Pulmonary artery endothelial cell (primary cell): ENCODE measurements around the gene MAPK1IP1L. TPM values are rescaled to one million over a fixed set of nuclear protein-coding genes. Genes with fewer than 3 reads are reported as not detected.

Source experiments
- DNase-seq: peaks from one replicate; pipeline ENCODE4 v3.0.0-alpha.2; 2011; ENCODE audit warnings: low read depth, low spot score
- total RNA-seq: library from RNA; depleted of rRNA; stranded (reverse); fragments of >200 nt; gene quantifications from 2 replicates; pipeline ENCODE4 v1.2.3, GENCODE V29; 2014

The MAPK1IP1L gene
- total RNA-seq, 1 donor from 2014 or later: 22.9 TPM

DNA sequence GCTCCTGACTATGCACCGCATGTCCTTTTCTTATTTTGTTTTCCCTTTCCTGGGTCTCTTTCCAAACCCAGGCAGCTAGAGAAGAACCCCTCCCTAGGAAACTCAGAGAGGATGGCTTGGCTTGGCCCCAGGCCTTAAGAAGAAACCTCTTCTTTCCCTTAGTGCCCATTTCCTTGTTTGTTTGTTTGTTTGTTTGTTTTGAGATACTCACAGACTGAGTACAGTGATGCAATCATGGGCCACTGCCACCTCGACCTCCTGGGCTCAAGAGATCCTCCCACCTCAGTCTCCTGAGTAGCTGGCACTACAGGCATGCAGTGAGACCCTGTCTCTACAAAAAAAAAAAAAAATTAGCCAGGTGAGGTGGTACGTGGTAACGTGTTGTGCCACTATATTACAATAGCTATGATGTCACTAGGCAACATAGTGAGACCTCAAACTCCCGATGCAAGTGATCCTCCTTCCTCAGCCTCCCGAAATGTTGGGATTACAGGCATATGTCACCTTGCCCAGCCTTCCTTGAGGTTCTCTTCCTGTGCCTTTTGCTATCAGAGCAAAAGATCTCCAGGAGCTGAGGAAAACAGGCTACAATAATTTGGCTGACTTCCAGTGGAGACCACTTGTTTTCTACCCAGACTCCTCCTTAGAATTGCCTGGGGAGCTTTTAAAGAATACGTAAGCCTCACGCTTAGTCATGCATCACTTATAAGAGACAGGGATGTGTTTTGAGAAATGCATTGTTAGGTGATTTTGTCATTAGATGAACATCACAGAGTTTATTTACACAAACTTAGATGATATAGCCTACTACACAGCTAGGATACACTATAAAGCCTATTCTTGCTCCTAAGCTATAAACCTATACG is 43.1 kb downstream of the MAPK1IP1L start:
- no peak for DNase-seq

DNA sequence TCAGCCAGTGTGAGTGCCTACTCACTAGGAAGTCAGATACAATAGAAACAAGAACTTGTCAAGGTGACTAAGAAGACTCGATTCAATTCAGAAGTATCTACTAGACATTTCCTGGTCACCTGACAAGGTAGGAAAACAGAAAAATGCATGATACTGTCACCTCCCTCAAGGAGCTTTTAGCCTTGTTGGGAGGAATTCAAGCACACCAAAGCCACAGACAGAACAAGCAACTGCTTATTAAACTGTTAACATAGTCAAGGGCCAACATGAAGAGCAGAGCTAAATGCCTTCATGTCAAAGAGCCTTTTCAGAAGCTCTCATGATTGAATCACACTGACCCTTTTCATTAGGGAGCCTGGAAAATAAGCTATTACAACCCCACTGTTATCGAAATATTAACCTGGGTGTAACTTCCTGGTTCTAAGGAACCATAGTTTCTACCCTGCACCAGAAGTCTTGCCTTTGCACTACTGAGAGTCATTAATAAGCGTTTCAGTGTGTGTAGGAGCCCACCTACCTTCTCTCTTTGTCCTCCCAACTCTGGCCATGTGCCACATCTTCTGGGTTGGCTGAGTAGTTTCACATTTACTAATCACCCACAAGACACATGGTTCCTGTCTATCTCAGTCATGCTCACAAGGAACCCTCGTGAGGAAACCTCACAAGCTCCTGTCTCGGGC is 46.6 kb downstream of the MAPK1IP1L start:
- DNase-seq: no peak

DNA sequence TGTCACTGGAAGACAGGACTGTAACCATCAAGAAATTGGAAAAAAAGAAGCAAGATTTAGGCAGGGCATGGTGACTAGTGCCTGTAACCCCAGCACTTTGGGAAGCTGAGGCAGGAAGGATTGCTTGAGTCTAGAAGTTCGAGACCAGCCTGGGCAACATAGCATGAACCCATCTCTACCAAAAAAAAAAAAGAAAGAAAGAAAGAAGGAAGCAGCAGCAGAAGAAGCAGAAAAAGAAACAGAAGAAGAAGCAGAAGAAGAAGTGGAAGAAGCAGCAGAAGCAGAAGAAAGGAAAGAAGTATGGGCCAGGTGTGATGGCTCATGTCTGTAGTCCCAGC is 47.1 kb downstream of the MAPK1IP1L start:
- DNase-seq: no peak

GRCh38 chr14:55099756-55100155 is 48.3 kb downstream of the MAPK1IP1L start:
- no peak for DNase-seq

GRCh38 chr14:55101698-55102097 is 50.3 kb downstream of the MAPK1IP1L start:
- no peak for DNase-seq

DNA sequence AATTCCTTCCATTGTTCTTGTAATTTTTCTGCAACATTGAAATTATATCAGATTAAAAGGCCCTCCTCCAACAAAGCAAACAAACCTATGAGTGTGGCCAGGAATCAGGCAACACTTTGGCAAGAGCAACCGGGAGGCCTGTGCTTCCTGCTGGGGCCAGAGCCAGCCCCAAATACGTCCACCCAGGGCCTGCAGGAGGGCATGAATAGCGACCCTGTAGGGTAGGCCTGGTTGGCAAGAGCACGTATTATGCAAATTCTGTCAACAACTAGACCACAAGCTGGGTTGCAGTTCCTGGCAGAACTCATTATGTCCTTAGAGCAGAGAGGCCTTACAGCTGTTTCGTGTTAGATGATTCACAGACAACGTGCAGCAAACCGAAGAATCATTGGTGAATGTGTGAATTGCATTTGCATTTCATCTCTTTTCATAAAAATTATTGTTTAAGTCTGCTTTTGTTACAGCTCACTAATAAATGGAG is 50.7 kb downstream of the MAPK1IP1L start:
- DNase-seq: peak; percentile 99

DNA sequence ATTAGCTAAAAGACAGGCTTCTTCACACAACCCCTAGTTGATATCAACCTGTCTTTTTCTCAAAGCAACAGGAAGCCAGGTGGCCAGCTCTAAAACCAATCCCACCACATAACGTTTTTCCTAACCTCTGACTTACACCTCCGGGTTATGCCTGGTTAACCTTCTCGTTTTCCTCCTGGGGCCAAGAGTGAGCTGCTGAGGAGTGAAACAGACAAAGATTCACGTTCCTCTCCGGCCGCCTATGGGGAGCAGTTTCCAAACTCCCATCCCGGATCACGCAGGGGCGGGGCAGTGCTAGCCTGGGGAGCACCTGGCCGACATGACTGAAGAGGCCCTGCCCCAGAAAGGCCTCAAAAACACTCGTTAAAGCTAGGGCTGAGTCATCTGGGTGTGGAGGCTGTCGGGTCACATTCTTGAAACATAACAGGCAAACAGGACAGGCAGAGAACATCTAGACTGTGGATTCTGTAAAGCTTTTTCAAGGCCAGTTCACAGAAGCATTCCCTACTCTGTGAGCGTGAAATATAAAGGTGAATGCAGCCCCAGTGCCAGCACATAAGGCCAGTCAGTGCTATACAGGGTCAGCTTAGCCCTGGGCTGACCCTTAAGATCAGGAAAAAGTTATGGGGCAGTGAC is 51.7 kb downstream of the MAPK1IP1L start:
- DNase-seq: peak; percentile 52

DNA sequence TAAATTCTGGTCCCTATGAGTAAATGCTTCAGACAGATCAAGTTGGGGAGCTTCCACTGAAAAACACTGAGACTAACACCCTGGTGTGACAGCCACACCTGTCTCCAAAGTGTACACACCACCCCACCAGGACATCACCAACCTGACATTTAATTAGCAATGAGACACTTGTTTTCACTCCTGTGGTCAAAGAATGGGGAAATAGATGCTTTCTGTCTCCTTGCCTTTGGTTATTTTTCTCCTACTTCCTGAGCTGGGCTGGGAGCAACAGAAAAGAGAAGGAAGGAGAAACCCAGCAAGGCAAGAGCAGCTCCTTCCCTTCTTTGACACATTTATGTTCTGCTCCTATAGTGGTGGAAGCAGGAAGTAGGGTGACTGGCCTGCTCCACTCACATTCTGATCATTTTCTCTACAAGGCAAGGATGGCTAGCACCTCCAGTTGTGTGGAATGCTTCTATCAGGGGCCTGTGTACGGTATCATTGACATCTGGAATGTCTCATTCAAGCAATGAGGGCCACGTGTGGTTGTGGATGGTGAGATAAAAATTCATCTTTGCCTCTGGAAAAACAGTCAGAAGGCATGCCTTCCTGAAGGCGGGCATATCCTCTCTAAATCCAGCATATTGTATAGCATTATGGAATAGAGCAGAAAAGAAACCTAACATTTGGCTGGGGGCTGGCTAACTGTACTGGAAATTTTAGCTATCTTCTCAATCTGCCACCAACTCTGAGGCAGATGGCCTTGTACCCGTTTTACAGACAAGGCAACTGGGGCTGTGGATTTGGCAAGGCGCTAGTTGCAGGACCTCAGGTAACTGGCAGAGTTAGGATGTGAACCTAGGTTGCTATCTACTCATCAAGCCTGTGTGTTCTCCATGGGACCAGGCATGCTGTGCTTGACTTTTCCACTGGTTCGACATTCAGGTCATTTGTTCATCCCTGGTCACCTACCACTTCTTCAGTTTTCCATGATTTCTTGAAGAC is 52.8 kb downstream of the MAPK1IP1L start:
- no peak for DNase-seq

GRCh38 chr14:55105991-55106390 is 54.5 kb downstream of the MAPK1IP1L start:
- DNase-seq: no peak

DNA sequence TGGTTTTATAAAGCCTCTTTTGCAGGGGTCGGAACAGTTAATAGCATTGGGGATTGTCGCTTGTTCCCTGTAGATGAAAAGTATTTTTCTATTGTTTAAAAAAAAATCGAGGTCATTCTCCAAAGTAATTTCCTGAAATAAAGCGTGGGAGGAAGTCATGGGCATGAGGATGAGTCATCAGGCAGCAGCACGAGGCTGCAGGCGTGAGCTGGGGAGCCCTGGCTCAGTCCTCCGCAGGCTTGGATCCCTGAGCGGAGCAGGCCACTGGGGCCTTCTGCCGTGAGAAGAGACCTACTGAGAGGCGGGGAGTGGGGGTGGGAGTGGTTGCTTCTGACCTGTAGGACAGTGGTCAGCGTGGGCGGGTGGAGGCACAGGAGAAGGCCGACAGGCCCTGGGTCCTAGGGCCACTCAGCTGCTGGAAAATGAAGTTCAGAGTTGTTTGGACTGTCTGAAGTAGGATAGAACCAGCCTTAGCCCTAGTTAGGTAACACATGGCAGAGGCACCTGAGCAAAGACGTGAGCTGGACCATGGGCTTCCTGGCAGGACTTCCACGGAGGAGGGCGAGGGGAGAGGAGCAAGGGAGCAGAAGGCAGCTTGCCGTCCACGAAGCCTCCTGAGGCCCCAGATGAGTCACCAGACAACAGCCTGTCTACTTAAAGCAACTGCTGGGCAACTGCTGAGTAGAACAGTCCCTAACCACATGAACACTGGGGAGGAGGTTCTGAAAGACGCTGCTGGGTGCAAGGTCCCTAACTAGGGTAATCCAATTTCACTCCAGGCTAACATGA is 56.5 kb downstream of the MAPK1IP1L start:
- peak; percentile 87 for DNase-seq

DNA sequence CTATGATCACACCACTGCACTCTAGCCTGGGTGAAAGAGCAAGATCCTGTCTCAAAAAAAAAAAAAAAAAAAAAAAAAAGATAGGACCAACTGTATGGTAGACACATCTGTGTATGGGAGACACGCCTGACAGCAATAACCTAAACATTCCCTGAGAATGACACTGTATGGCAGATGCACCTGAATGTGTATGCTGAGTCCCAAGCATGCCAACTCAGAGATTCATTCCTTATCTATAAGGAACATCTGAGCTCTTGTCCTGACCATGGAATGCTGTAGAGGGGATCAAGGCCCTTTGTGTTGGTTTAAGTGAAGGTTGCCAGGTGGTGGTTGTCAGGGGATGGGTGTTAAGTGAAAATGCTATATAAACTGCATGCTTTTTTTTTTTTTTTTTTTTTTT is 58.4 kb downstream of the MAPK1IP1L start:
- no peak for DNase-seq

DNA sequence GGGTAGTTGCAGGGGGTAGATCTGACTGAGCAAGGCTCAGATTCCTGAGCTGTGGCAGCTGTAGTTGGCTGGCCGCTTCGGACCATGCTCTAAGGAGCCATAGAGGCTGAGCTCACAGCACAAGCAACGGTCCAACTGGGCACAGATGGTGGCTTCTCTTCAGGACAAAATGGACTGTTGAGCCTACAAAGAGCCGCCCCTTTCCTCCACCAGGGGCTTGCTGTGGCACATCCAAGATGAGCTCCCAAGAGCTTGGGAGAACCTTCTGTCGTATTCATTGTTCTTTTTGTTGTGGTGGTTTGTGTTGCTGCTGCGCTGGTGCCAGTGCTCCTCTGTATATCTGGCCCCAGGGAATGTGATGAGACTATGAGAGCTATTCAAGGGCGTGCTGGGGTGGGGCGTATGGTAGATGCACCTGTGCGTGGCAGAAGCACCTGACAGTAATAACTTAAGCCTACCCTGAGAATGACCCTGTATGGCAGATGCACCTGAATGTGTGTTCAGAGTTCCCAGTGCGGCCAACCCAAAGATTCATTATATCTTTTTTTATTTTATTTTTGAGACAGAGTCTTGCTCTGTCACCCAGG is 59.8 kb downstream of the MAPK1IP1L start:
- no peak for DNase-seq

GRCh38 chr14:55114720-55115119 is 63.3 kb downstream of the MAPK1IP1L start:
- DNase-seq: no peak

- no peak for DNase-seq
Measured at GRCh38 chr14:55115460-55115859, 64.0 kb downstream of the MAPK1IP1L start.

DNA sequence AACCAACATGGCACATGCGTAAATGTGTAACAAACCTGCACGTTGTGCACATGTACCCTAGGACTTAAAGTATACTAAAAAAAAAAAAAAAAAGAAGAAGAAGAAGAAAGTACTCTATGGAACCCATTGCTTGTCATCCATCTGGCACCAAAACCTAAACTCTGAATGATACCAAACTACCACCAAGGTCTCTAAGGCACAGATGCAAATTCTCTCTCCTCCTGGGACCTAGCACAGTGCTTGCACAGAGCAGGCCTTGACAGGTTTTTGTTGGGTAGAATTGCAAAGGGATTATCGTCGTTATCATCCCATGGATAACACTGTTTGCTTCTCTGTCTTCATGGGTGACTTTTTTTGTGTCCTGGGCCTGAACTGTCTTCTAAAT is 64.4 kb downstream of the MAPK1IP1L start:
- no peak for DNase-seq

- no peak for DNase-seq
Measured at GRCh38 chr14:55116246-55117030, 65.0 kb downstream of the MAPK1IP1L start.

DNA sequence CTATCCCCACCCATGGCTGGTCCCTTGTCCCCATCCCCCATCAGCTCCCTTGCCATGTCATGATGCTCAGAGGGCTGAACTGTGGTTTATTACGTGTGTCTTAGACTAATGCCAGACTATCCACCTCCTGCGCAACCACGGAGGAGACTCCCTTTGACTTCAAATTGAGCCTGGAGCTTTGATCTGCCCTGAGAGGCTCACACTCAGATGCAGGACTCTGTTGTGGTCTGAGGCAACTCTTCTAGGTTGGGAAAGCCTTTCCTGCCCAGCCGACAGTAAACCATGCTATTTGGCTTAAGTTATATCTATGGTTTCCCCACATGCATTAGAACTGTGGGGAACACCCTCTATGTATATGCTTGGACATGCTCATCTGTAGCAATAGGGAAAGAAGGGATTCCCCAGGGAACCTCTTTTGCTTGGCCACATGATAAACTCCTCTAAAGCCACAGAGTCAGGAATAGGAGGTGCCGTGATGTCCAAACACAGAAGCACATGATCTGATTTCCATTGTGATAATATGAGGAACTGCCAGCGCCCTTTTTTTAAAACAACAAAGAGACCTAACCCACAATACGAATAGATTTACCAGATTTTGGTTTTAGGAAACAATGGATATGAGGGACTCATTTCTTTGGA is 66.5 kb downstream of the MAPK1IP1L start:
- DNase-seq: no peak

- DNase-seq: no peak
Measured at GRCh38 chr14:55118761-55119160, 67.3 kb downstream of the MAPK1IP1L start.
